Hepatocyte (in vitro differentiated cells): ENCODE data around the gene TPMT.

ENCODE experiments used
- EZH2 ChIP-seq: fragments of 200-600 bp; sonication (generic); IDR thresholded peaks from 2 replicates; pipeline ENCODE4 v1.6.1; 2016; ENCODE audit warnings: antibody characterized with exemption, mild to moderate bottlenecking, borderline replicate concordance
- EZH2phosphoT487 ChIP-seq: fragments of 200-600 bp; sonication (generic); IDR thresholded peaks from one replicate; pipeline ENCODE4 v1.6.1; 2018; ENCODE audit warnings: antibody characterized with exemption, mild to moderate bottlenecking, low read depth, moderate library complexity; ENCODE audit not compliant: unreplicated experiment, severe bottlenecking
- TF ChIP-seq, protein P1 (sequence below): fragments of 200-600 bp; sonication (generic); IDR thresholded peaks from 2 replicates; pipeline ENCODE4 v1.5.1; 2016; ENCODE audit warnings: antibody characterized with exemption, mild to moderate bottlenecking; ENCODE audit not compliant: poor library complexity

DNA sequence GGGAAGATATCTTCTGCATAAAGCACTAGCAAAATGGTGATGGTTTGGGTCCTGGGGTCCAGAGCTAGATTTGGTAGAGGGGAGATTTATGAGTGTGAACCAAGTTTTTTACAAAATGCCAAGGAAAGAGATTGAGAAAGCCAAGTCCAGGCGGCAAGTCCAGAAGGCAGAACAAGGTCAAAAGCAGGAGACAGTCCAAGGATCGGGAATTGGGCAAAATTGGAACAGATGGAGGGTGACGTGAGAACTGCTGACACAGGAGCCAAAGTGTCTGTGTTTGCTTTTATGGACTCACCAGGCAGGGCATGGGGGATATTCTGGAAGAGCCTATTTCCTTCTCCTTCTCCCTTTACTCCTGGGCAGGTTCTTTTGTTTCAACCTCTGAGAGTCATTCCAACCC lies 36.5 kb downstream of the TPMT start:
- TF ChIP-seq EZH2, result no peak
- TF ChIP-seq, protein P1, sequence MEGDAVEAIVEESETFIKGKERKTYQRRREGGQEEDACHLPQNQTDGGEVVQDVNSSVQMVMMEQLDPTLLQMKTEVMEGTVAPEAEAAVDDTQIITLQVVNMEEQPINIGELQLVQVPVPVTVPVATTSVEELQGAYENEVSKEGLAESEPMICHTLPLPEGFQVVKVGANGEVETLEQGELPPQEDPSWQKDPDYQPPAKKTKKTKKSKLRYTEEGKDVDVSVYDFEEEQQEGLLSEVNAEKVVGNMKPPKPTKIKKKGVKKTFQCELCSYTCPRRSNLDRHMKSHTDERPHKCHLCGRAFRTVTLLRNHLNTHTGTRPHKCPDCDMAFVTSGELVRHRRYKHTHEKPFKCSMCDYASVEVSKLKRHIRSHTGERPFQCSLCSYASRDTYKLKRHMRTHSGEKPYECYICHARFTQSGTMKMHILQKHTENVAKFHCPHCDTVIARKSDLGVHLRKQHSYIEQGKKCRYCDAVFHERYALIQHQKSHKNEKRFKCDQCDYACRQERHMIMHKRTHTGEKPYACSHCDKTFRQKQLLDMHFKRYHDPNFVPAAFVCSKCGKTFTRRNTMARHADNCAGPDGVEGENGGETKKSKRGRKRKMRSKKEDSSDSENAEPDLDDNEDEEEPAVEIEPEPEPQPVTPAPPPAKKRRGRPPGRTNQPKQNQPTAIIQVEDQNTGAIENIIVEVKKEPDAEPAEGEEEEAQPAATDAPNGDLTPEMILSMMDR, result no peak
- TF ChIP-seq EZH2phosphoT487, result no peak
